ENCODE measurements around the gene MEG3.

Gene MEG3

GRCh38 chr14:100882991-100883788 is 57.3 kb downstream of the MEG3 start:
- Histone ChIP-seq H3K79me2 (ENCODE audit: insufficient read depth, low read depth) (no peaks in the 10 kb centered on the region), H3K4me2 (no peak overlapping the region), H3K36me3 (ENCODE audit: insufficient read depth) (no peaks in the 10 kb centered on the region), H3K27me3 (ENCODE audit: insufficient read depth, low read depth) (no peaks in the 10 kb centered on the region), H2AFZ (ENCODE audit: low read depth) (no peak overlapping the region), H3K4me1 (ENCODE audit: low read depth, poor library complexity, severe bottlenecking) (no peaks in the 10 kb centered on the region), H3K4me3 (IDR thresholded peaks at IDR 0.05; ENCODE audit: insufficient read depth, low read depth, low read length) (no peak overlapping the region), H4K20me1 (ENCODE audit: insufficient read depth) (no peaks in the 10 kb centered on the region), H3K27ac (no peak overlapping the region), H3K9ac (no peak overlapping the region)
- no peak for TF ChIP-seq CTCF (conservative IDR thresholded peaks at IDR 0.05; ENCODE audit: low read depth, low read length)

GRCh38 chr14:100883789-100884101 is 57.8 kb downstream of the MEG3 start:
- no peak overlapping the region for H3K4me3 ChIP-seq (IDR thresholded peaks at IDR 0.05; ENCODE audit: insufficient read depth, low read depth, low read length)
- H3K27ac ChIP-seq = no peak overlapping the region
- TF ChIP-seq CTCF (conservative IDR thresholded peaks at IDR 0.05; ENCODE audit: low read depth, low read length) = no peak
- H3K27me3 ChIP-seq (ENCODE audit: insufficient read depth, low read depth) = no peaks in the 10 kb centered on the region
- no peak overlapping the region for H3K4me2 ChIP-seq
- H3K4me1 ChIP-seq (ENCODE audit: low read depth, poor library complexity, severe bottlenecking) = no peaks in the 10 kb centered on the region
- H3K36me3 ChIP-seq (ENCODE audit: insufficient read depth) = no peaks in the 10 kb centered on the region
- H2AFZ ChIP-seq (ENCODE audit: low read depth) = no peak overlapping the region
- H3K79me2 ChIP-seq (ENCODE audit: insufficient read depth, low read depth) = no peaks in the 10 kb centered on the region
- no peaks in the 10 kb centered on the region for H4K20me1 ChIP-seq (ENCODE audit: insufficient read depth)
- H3K9ac ChIP-seq = no peak overlapping the region

DNA sequence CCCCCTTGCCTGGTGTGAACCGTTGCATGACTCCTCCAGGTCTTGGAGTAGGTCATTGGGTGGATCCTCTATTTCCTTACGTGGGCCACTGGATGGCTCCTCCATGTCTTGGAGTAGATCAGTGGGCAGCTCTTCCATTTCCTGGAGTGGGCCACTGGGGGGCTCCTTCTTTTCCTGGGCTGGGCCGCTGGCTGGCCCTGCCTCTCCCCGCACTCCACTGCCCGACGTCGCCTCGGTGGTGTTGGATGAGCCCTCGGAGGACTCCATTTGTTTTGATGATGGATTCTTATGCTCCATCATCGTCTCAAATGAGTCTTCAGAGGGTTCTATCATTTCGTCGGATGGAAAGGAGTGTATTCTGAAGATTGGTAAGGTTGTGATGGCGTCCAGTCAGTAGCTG is 58.5 kb downstream of the MEG3 start:
- Histone ChIP-seq H3K4me2 (no peak overlapping the region), H3K4me1 (ENCODE audit: low read depth, poor library complexity, severe bottlenecking) (no peaks in the 10 kb centered on the region), H2AFZ (ENCODE audit: low read depth) (no peak overlapping the region), H3K36me3 (ENCODE audit: insufficient read depth) (no peaks in the 10 kb centered on the region), H3K79me2 (ENCODE audit: insufficient read depth, low read depth) (no peaks in the 10 kb centered on the region), H4K20me1 (ENCODE audit: insufficient read depth) (no peaks in the 10 kb centered on the region), H3K27ac (no peak overlapping the region), H3K4me3 (IDR thresholded peaks at IDR 0.05; ENCODE audit: insufficient read depth, low read depth, low read length) (no peak overlapping the region), H3K27me3 (ENCODE audit: insufficient read depth, low read depth) (no peaks in the 10 kb centered on the region), H3K9ac (no peak overlapping the region)
- no peak for TF ChIP-seq CTCF (conservative IDR thresholded peaks at IDR 0.05; ENCODE audit: low read depth, low read length)

DNA sequence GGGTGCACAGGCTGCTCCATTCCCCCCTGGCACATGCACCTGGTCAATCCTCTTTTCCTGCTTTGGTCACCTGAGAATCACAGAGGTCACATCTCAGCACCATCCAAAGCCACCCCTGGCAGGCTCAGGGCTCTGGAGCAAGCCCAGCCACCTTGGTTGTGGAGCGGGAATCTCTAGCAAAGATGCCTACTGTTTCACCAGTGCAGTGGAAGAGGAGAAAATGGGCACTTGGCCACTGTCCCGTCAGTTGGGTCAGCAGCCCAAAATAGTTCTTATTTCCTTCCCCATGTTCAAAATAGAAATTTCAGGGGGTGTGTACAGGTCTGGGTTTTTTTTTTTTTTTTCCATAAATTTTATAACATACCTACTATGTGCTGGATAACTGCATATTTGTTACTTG is 59.3 kb downstream of the MEG3 start:
- H3K4me2 ChIP-seq = no peak overlapping the region
- H4K20me1 ChIP-seq (ENCODE audit: insufficient read depth) = no peaks in the 10 kb centered on the region
- no peak overlapping the region for H3K27ac ChIP-seq
- H3K27me3 ChIP-seq (ENCODE audit: insufficient read depth, low read depth) = no peaks in the 10 kb centered on the region
- H3K9ac ChIP-seq = no peak overlapping the region
- no peak overlapping the region for H3K4me3 ChIP-seq (IDR thresholded peaks at IDR 0.05; ENCODE audit: insufficient read depth, low read depth, low read length)
- H3K36me3 ChIP-seq (ENCODE audit: insufficient read depth) = no peaks in the 10 kb centered on the region
- no peak for TF ChIP-seq CTCF (conservative IDR thresholded peaks at IDR 0.05; ENCODE audit: low read depth, low read length)
- H3K4me1 ChIP-seq (ENCODE audit: low read depth, poor library complexity, severe bottlenecking) = no peaks in the 10 kb centered on the region
- H2AFZ ChIP-seq (ENCODE audit: low read depth) = no peak overlapping the region
- no peaks in the 10 kb centered on the region for H3K79me2 ChIP-seq (ENCODE audit: insufficient read depth, low read depth)
